ENCODE results near the gene ADAMTSL1. TPM values are rescaled to one million over a fixed set of nuclear protein-coding genes. Genes with fewer than 3 reads are reported as not detected.

Gene ADAMTSL1
- total RNA-seq, 2 donors from 2014 or later, result 1.5 TPM; not detected in 1

DNA sequence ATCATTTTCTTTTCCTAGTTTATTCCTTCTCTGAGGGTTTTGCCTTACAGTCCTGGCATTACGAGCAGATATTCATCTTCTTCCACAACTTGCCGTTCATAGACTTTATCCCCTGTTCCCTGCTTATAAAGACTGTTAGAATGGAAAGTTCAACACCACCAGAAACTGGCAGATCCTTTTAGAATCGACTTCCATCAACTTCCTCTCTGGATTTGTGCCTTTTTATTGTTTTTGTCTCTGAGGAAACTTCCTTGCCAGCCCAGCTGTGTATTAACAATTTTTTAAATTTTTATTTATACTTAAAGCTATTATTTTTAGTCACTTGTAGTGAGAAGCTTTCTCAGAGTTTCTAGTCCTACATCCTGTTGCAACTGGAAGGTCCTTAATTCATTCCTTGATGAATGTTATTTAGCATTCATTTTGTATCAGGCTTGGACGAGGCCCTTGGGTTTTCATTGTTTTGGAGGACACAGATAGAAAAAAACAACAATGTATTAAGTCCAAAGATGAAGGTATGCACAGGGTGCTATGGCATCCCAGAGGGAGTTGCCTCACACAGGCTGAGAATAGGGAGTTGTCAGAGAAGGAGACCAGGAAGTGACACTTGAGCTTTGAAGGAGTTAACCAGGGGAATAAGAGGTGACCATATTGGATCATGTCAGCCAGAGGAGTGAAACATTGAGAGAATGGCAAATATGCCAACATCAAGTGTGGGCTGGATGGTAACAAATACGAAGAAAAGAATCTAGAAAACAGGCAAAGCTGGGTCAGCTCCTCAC lies 81.3 kb downstream of the ADAMTSL1 start:
- Histone ChIP-seq H3K36me3 (ENCODE audit: control insufficient read depth, insufficient read depth, low read length) (no peaks in the 10 kb centered on the region), H3K9me3 (ENCODE audit: control insufficient read depth, low read length) (peaks cover 6% of the 10 kb centered on the region), H3K27ac (ENCODE audit: low read depth, low read length) (no peak overlapping the region), H3K27me3 (ENCODE audit: control insufficient read depth, insufficient read depth, low read length, poor library complexity, severe bottlenecking) (no peaks in the 10 kb centered on the region), H3K4me1 (ENCODE audit: control insufficient read depth, insufficient read depth, low read length) (no peaks in the 10 kb centered on the region), H3K4me3 (ENCODE audit: low read length) (no peak overlapping the region), H3K9ac (ENCODE audit: extremely low read depth, low read length, poor library complexity, severe bottlenecking) (no peak overlapping the region)
- H3K27me3 Mint-ChIP-seq (ENCODE audit: insufficient read depth), result no peaks in the 10 kb centered on the region
- DNase-seq, result no peak
- no peak overlapping the region for H3K4me3 Mint-ChIP-seq
- peaks cover 14% of the 10 kb centered on the region for H3K9me3 Mint-ChIP-seq
- WGBS, 2 experiments (ENCODE audit: insufficient coverage in 1 of 2, insufficient read length in 1 of 2), result 83 to 87% methylated on average over 2 to 5 of the region's 5 CpGs
- H3K4me1 Mint-ChIP-seq, result no peaks in the 10 kb centered on the region
- TF ChIP-seq, protein P1, sequence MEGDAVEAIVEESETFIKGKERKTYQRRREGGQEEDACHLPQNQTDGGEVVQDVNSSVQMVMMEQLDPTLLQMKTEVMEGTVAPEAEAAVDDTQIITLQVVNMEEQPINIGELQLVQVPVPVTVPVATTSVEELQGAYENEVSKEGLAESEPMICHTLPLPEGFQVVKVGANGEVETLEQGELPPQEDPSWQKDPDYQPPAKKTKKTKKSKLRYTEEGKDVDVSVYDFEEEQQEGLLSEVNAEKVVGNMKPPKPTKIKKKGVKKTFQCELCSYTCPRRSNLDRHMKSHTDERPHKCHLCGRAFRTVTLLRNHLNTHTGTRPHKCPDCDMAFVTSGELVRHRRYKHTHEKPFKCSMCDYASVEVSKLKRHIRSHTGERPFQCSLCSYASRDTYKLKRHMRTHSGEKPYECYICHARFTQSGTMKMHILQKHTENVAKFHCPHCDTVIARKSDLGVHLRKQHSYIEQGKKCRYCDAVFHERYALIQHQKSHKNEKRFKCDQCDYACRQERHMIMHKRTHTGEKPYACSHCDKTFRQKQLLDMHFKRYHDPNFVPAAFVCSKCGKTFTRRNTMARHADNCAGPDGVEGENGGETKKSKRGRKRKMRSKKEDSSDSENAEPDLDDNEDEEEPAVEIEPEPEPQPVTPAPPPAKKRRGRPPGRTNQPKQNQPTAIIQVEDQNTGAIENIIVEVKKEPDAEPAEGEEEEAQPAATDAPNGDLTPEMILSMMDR (conservative IDR thresholded peaks at IDR 0.05), result no peak
- no peaks in the 10 kb centered on the region for H3K36me3 Mint-ChIP-seq (ENCODE audit: low read depth)
- H3K27ac Mint-ChIP-seq, result no peak overlapping the region

DNA sequence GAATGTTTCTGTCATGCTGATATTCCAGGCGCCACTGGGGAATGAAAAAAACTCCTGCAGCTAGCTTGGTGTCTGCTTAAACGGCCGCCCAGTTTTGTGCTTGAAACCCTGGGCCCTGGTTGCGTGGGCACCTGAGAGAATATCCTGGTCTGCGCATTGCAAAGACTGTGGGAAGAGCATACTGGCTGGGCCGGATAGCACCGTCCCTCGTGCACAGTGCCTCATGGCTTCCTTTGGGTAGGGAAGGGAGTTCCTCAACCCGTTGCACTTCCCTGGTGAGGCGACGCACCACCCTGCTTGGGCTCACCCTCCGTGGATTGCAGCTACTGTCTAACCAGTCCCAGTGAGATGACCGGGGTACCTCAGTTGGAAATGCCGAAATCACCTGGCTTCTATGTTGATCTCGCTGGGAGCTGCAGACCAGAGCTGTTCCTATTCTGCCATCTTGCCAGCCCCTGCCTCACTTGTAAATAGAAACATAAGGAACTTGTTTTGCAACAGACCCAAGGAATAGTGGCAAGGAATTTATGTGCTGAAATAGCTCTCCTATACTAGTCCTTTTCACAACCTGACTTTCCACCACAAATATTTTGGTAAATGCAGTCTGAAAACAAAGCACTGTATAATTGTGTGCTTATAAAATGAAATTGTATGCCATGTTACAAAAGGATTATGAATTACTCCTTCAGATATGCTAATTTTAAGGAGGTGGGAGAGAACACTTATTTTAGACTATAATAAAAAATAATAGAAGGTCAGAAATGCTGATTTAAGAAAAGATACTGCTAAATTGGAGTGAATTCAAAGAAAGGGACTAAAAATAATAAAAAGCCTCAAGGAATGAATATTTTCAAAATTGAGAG lies 90.3 kb downstream of the ADAMTSL1 start:
- 92 to 95% methylated on average over 11 to 15 of the region's 15 CpGs for WGBS, 2 experiments (ENCODE audit: insufficient coverage in 1 of 2, insufficient read length in 1 of 2)
- H3K4me3 Mint-ChIP-seq, result no peak overlapping the region
- no peak overlapping the region for H3K9ac ChIP-seq (ENCODE audit: extremely low read depth, low read length, poor library complexity, severe bottlenecking)
- H3K27me3 Mint-ChIP-seq (ENCODE audit: insufficient read depth), result no peaks in the 10 kb centered on the region
- no peak overlapping the region for H3K27ac ChIP-seq (ENCODE audit: low read depth, low read length)
- TF ChIP-seq, protein P1 (conservative IDR thresholded peaks at IDR 0.05), result no peak
- no peaks in the 10 kb centered on the region for H3K27me3 ChIP-seq (ENCODE audit: control insufficient read depth, insufficient read depth, low read length, poor library complexity, severe bottlenecking)
- no peaks in the 10 kb centered on the region for H3K9me3 ChIP-seq (ENCODE audit: control insufficient read depth, low read length)
- H3K9me3 Mint-ChIP-seq, result peaks cover 15% of the 10 kb centered on the region
- H3K27ac Mint-ChIP-seq, result no peak overlapping the region
- no peaks in the 10 kb centered on the region for H3K4me1 ChIP-seq (ENCODE audit: control insufficient read depth, insufficient read depth, low read length)
- no peaks in the 10 kb centered on the region for H3K36me3 Mint-ChIP-seq (ENCODE audit: low read depth)
- no peaks in the 10 kb centered on the region for H3K36me3 ChIP-seq (ENCODE audit: control insufficient read depth, insufficient read depth, low read length)
- no peak for DNase-seq
- H3K4me3 ChIP-seq (ENCODE audit: low read length), result no peak overlapping the region
- peaks cover 3% of the 10 kb centered on the region for H3K4me1 Mint-ChIP-seq

DNA sequence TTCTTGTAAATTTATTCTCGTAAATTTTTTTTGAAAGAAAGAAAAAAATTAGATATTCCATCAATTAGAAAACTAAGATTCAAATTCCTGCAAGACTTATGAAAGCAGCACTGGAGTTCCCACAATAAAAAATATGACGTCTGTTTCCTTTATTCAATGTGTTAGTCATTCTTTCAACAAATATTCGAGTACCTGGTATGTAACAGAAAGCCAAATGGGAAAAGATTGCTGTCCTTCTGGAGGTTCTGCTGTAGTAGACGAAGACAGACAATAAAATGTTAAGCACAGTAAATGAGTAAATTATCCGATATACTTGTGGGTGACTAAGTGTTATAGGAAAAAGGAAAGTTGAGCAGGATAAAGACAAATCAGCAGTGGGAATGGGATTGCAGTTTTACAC lies 92.2 kb downstream of the ADAMTSL1 start:
- peaks cover 3% of the 10 kb centered on the region for H3K4me1 Mint-ChIP-seq
- Histone ChIP-seq H3K4me1 (ENCODE audit: control insufficient read depth, insufficient read depth, low read length) (no peaks in the 10 kb centered on the region), H3K4me3 (ENCODE audit: low read length) (no peak overlapping the region), H3K36me3 (ENCODE audit: control insufficient read depth, insufficient read depth, low read length) (no peaks in the 10 kb centered on the region), H3K27me3 (ENCODE audit: control insufficient read depth, insufficient read depth, low read length, poor library complexity, severe bottlenecking) (no peaks in the 10 kb centered on the region), H3K9ac (ENCODE audit: extremely low read depth, low read length, poor library complexity, severe bottlenecking) (no peak overlapping the region), H3K9me3 (ENCODE audit: control insufficient read depth, low read length) (no peaks in the 10 kb centered on the region), H3K27ac (ENCODE audit: low read depth, low read length) (no peak overlapping the region)
- H3K27me3 Mint-ChIP-seq (ENCODE audit: insufficient read depth), result no peaks in the 10 kb centered on the region
- no peak for DNase-seq
- TF ChIP-seq, protein P1 (conservative IDR thresholded peaks at IDR 0.05), result no peak
- no peaks in the 10 kb centered on the region for H3K36me3 Mint-ChIP-seq (ENCODE audit: low read depth)
- peaks cover 8% of the 10 kb centered on the region for H3K9me3 Mint-ChIP-seq
- H3K4me3 Mint-ChIP-seq, result no peak overlapping the region
- WGBS, 2 experiments (ENCODE audit: insufficient coverage in 1 of 2, insufficient read length in 1 of 2), result 89 to 92% methylated on average over 4 of the region's 5 CpGs
- H3K27ac Mint-ChIP-seq, result no peak overlapping the region

Data from endodermal cell (in vitro differentiated cells).